Stomach (tissue), 4 donors: Measurements from ENCODE around the gene DIAPH2.

Experiments used
- POLR2A ChIP-seq, 4 donors: fragments of 450-650 bp; IDR thresholded peaks; one replicate each; pipeline ENCODE4 v1.6.1; 2016; ENCODE audit warnings: antibody characterized with exemption in 4 of 4, control low read depth in 2 of 4, mild to moderate bottlenecking in 1 of 4, moderate library complexity in 1 of 4
- POLR2AphosphoS5 ChIP-seq, 3 donors: sonication (generic); formaldehyde crosslinking; IDR thresholded peaks; one replicate each; pipeline ENCODE4 v1.6.1; 2016; ENCODE audit warnings: antibody characterized with exemption in 3 of 3
- TF ChIP-seq, protein P1 (sequence below), 7 experiments: fragments of 450-650 bp in 4 of 7; fragments of 200-600 bp in 3 of 7; sonication (generic) in 3 of 7; IDR thresholded peaks; one replicate each; pipeline ENCODE4 v1.5.1; 2016 to 2019; ENCODE audit warnings: antibody characterized with exemption in 7 of 7, control low read depth in 2 of 7, mild to moderate bottlenecking in 1 of 7

DNA sequence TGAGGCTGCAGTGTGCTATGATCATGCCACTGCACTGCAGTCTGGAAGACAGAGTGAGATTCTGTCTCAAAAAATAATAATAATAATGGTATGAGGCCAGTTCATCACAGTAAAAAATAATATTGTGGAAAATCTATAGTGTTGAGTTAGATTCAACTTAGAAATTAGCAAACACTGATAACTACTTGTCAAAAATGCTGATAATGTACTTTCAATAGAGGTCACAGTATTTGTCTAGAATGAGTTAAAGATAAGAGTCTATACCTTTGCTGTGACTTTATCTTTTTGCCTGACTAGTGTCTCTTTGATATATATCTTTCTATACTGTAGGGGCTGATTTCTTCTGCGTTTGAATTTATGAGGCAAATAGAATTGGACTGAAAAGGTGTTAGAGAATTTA lies 629.7 kb downstream of the DIAPH2 start:
- TF ChIP-seq POLR2A (IDR thresholded peaks at IDR 0.05) (no peak), POLR2AphosphoS5 (IDR thresholded peaks at IDR 0.05) (no peak)
- TF ChIP-seq, protein P1, sequence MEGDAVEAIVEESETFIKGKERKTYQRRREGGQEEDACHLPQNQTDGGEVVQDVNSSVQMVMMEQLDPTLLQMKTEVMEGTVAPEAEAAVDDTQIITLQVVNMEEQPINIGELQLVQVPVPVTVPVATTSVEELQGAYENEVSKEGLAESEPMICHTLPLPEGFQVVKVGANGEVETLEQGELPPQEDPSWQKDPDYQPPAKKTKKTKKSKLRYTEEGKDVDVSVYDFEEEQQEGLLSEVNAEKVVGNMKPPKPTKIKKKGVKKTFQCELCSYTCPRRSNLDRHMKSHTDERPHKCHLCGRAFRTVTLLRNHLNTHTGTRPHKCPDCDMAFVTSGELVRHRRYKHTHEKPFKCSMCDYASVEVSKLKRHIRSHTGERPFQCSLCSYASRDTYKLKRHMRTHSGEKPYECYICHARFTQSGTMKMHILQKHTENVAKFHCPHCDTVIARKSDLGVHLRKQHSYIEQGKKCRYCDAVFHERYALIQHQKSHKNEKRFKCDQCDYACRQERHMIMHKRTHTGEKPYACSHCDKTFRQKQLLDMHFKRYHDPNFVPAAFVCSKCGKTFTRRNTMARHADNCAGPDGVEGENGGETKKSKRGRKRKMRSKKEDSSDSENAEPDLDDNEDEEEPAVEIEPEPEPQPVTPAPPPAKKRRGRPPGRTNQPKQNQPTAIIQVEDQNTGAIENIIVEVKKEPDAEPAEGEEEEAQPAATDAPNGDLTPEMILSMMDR (IDR thresholded peaks at IDR 0.05), result no peak
